Hepatocyte (in vitro differentiated cells): ENCODE results near the gene CCT3.

ENCODE experiments used
- EZH2 ChIP-seq: fragments of 200-600 bp; sonication (generic); IDR thresholded peaks from 2 replicates; pipeline ENCODE4 v1.6.1; 2016; ENCODE audit warnings: antibody characterized with exemption, mild to moderate bottlenecking, borderline replicate concordance
- TF ChIP-seq, protein P1 (sequence below): fragments of 200-600 bp; sonication (generic); IDR thresholded peaks from 2 replicates; pipeline ENCODE4 v1.5.1; 2016; ENCODE audit warnings: antibody characterized with exemption, mild to moderate bottlenecking; ENCODE audit not compliant: poor library complexity

DNA sequence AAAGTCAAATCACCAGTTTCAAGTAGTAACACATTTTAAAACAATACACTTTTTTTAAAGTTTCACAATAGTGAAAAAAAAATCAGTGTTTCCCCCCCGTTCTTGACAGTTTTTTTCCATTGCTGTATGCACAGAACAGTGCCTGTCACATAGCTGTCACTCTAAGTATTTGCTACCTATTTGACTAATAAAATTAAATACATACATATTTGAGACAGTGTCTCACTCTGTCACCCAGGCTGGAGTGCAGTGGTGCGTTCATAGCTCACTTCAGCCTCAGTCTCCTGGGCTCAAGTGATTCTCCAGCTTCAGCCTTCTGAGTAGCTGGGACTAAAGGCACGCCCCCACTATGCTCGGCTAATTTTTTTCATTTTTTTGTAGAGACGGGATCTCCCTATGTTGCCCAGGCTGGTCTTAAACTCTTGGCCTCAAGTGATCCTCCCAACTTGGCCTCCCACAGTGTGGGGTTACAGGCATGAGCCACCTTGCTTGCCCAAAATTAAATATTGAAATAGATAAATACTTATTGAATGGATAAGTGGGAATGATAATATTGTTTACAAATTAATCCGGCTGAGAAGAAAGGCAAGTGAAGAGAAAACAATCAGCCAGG lies 18.3 kb upstream of the CCT3 start:
- TF ChIP-seq, protein P1, sequence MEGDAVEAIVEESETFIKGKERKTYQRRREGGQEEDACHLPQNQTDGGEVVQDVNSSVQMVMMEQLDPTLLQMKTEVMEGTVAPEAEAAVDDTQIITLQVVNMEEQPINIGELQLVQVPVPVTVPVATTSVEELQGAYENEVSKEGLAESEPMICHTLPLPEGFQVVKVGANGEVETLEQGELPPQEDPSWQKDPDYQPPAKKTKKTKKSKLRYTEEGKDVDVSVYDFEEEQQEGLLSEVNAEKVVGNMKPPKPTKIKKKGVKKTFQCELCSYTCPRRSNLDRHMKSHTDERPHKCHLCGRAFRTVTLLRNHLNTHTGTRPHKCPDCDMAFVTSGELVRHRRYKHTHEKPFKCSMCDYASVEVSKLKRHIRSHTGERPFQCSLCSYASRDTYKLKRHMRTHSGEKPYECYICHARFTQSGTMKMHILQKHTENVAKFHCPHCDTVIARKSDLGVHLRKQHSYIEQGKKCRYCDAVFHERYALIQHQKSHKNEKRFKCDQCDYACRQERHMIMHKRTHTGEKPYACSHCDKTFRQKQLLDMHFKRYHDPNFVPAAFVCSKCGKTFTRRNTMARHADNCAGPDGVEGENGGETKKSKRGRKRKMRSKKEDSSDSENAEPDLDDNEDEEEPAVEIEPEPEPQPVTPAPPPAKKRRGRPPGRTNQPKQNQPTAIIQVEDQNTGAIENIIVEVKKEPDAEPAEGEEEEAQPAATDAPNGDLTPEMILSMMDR, result no peak
- no peak for TF ChIP-seq EZH2
